COLO668 (cell line): Measurements from ENCODE around the gene ATP1A1.

Source experiments
- DNase-seq: peaks from one replicate; lab custom pipeline; 2025; ENCODE audit not compliant: unreplicated experiment; lab: John Stamatoyannopoulos, UW

Gene ATP1A1

DNA sequence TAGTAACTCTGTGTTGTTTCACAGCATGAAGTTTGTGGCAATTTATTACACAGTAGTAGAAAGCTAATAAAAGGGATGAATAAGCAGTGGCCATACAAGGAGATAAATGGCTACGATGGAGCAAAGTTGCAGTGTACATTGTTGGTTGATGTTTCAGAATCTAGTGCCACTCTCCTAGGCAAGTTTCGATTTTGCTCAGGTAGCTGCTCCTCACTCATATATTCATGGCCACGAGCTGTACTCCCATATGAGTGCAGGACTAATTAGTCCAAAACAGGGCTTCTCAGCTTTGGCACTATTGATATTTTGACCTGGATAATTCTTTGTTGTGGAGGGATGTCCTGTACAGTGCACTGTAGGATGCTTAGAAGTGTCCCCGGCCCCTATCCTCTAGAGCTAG, 30.0 kb upstream of the ATP1A1 start:
- DNase-seq, result no peak

DNA sequence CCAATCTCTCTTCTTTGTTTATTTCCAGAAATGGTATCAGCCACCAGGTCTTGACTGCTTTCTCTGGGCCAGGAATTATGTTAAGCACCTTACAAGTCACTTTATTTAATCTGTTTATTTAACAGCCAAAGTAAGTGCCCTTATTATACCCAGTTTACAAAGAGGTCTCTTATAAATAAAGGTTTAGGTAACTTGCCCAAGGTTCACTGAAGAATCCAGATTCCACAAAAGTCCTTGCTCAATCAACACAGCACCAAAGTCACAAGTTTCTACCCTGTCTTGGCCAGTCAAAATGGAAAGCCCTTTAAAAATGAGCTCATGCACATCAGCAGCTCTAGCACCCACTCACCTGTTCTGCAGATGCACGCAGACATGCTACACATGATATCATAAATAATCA, 28.0 kb upstream of the ATP1A1 start:
- DNase-seq, result no peak

DNA sequence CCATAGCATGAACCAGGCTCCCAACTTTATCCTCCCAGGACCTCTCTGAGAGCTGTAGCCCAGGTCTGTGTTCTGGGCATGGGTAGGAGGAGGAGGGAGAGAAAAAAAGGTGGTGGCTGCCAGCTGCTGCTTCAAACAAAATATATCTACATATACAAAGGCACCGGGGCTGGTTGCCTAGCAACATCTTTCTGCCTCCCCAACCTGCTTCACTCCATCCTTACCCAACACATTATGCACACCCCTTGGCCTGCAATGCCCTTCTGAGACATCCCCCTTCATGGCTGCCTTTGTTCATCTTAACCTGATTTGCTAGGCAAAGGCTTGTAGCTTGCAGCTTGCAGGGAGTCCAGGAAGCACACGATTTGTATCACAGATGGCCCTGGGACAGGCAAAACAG, 27.2 kb upstream of the ATP1A1 start:
- DNase-seq, result peak; percentile 75

DNA sequence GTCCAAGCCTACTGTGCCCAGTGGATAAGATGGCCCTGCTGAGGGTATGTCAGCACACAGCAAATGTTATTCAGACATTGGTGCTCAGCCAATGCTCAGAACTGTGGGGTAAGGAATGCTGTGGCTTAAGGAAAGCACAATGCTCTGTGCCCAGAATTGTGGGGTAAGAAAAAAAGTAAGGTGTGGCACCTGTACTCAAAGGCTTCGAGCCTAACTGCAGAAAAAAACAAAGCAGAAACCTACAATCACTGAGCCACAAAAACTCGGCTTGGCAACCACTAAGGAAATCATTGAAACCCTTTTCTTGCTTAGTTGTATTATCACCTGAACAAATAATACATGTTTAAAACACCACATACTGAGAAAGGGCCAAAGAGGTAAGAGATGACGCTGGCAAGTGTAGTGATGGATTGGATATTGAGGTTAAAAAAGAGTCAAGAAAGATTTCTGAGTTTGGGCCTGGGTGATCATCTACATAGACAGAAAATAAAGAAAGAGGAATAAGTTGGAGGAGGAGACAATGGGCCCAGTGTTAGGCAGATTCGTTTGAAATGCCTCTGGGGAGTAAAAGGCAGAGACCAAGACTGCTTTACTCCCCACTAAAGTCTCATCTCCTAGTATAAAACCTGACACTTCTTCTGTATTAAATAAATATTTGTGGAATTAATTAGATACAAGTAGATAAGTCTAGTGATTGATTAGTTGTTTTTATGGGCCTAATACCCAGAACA, 25.9 kb upstream of the ATP1A1 start:
- DNase-seq, result no peak

DNA sequence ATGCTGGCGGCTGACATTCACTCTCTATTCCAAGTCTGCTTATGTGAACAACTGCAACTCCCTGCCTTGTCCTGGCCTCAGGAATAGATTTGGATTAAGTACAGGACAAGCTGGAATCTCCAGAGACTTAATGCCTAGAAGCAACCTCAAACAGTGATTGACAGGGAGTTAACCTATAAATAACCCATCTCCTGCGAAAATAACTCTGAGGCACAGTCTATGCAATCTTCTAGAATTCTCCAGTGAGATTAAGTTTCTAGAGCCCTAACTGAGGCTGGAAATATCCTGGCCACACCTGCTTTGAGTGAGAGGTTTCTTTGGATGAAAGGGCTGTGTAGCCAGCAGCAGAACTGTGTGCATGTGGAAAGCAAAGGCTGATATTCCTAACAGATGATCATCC, 25.3 kb upstream of the ATP1A1 start:
- no peak for DNase-seq

DNA sequence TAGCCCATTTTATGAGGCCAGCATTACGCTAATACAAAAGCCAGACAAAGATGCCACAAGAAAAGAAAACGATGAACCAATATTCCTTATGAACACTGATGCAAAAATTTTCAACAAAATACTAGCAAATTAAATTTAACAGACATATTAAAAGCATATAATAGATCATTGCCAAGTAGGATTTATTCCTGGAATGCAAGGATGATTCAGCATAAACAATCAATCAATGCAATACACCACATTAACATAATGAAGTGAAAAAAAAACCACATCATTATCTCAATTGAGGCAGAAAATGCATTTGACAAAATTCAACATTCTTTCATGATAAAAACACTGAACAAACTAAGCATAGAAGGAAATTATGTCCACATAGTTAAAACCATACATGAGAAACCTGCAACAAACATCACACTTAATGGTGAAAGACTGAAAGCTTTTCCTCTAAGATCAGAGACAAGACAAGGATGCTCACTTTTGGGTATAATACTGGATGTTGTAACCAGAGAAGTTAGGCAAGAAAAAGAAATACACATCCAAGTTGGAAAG, 22.9 kb upstream of the ATP1A1 start:
- DNase-seq, result no peak

DNA sequence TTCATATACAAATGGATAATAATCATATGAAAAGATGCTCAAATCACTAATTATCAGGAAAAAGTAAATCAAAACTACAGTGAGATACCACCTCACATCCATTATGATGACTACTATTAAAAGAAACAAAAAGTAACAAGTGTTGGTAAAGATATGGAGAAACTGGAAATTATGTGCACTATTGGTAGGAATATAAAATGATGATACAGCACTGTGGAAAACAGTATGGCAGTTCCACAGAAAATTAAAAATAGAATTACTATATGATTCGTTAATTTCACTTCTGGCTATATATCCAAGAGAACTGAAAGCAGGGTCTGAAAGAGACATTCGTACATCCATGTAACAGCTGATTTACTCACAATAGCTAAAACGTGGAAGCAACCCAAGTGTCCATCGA, 21.1 kb upstream of the ATP1A1 start:
- no peak for DNase-seq

DNA sequence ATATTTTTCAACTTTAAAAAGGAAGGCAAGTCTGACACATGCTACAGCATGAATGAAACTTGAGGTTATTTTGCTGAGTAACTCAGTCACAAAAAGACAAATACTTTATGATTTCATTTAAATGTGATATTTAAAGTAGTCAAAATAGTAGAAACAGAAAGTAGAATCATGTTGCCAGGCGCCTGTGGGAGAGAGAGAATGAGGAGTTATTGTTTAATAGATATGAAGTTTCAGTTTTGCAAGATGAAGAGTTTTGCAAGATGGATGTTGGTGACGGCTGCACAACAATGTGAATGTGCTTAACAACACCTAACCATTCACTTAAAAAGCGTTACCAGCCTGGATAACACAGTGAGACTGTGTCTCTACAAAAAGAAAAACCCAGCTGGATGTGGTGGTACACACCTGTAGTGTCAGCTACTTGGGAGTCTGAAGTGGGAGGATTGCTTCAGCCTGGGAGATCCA, 20.7 kb upstream of the ATP1A1 start:
- DNase-seq, result no peak

DNA sequence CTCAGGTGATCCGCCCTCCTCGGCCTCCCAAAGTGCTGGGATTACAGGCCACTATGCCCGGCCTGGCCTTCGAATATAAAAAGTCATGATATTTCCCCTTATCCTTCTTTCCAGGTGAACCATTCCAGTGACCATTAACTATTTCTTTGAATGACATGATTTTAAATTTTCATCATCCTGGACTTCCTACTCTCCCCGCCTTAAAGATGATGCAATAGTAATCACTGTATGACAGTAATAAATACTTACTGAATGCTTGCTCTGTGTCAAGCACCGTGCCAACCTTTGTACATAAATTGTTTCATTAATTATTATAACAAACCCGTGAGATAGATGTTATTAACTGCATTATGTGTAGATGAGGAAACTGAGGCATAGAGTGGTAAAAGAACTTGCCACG, 19.9 kb upstream of the ATP1A1 start:
- DNase-seq, result no peak

DNA sequence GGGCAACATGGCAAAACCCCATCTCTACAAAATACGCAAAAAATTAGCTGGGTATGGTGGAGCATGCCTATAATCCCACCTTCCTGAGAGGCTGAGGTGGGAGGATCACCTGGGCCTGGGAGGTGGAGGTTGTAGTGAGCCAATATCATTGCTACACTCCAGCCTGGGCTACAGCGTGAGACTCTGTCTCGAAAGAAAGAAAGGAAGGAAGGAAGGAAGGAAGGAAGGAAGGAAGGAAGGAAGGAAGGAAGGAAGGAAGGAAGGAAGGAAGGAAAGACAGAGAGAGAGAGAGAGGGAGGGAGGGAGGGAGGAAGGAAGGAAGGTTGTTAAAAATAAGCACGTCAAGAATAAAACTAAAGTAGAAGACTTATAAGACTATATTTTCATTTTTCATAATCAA, 17.0 kb upstream of the ATP1A1 start:
- no peak for DNase-seq

DNA sequence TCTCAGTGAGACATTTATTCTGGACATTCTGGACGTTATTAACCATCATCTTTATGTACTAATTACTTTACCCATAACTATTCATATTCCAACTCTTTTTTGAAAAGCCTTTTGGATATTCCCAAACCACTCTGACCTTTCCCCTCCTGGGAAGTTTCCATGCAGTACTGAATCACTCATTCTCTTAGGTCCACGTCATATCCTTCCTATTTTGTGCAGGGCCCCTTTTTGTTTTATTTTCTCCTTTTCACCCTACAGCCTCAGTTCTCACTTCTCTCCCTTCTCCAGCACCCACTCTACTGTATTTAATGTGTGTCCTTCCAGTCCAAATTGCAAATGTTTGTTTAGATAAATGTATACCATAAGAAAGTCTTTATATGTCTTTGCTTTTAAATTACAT, 16.4 kb upstream of the ATP1A1 start:
- no peak for DNase-seq

DNA sequence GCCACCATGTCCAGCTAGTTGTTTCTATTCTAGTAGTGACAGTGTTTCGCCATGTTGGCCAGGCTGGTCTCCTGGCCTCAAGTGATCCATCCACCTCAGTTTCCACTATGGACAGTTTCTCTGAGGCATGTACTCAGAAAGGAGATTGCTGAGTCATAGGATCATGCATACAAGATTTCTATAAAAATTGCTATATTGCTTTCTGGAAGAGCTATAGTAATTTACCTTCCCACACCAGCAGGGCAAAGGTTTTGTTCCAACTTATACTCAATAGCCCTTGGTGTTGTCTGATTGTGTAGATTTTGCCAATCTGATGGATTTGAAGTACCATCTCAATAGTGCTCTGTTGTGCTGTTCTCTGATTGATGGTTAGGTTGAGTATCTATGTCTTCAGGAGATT, 15.6 kb upstream of the ATP1A1 start:
- DNase-seq, result no peak

DNA sequence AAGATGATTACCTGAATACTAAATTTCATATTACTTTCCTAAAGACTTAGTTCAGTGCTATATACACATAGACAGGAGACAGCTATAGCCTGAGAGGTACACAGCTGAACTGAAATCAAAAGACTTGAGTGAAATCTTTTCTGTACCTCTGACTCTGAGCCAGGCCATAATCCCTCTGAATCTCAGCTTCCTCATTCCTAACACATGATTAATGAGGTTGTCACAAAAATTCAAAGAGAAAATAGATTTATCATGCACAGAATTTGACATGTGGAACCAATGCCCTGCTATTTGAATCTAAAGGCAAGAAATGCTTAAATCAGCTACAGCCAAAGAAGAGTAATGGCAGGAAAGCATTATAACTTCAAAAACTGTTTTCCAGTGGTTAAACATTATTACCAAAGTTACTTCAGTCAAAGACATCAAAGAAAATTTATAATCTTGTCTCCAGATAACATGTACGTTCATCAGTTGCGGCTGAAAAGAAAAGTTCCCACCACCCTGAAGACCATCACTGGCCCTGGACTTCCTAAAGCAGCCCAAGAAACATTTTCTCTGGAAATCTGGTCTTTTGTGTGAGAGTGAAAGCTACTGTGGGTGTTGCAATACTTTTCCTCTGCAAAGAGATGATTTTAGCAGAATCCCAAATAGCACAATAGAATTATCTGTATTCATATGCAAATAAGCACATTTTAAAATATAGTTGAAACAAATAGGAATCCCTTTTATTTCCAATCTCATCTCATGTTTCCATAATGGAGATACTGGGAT, 13.8 kb upstream of the ATP1A1 start:
- DNase-seq, result no peak

DNA sequence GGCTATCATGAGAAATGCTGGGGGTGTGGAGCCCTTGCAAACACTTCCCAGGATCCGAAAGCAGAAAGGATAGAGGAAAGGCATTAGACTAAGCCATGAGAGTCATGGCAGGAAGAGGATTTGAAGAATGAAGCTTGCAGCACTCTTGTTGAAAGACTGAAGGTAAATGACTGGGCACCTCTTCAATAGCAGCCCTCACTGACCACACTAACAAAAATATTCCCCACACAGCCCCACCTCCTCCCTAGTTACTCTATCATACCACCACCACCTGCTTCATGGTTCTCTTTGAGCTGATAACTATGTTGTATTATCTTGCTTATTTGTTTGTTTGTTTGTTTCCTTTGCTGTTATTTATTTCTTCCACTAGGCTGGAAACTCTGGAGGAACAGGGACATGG, 13.2 kb upstream of the ATP1A1 start:
- DNase-seq, result no peak

DNA sequence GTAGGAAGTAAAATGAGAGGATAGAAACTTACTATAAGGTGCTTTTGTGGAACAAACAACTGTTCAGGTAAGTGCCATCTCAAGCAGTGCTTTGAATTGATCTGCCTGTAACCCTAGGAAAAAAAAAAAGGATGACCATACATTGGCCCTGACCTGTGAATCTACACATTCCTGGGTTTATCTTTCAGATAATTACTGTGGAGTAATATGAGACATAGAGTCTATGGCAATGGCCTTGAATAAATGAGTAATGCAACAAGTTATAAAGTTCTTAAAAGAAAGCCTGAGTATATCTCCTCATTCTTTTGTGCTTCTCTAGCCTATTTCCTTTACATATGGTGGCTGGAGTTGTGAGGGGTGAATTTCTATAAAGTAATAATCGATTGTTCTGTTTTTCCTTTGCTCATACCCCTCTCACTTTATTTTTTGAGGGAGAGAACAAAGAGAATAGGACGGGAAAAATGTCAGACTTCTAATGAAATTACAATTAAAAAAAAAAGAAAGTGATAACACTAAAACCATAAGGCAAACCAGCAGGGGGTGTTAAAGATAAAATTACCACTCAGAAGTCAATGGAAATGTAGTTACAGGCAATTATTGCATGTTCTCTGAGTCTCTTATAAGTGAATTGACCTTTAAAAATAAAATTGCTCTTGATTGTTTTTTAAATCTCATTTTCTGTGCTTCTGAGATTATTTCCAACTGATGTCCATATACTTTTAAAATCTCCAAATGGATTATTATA, 12.4 kb upstream of the ATP1A1 start:
- no peak for DNase-seq

DNA sequence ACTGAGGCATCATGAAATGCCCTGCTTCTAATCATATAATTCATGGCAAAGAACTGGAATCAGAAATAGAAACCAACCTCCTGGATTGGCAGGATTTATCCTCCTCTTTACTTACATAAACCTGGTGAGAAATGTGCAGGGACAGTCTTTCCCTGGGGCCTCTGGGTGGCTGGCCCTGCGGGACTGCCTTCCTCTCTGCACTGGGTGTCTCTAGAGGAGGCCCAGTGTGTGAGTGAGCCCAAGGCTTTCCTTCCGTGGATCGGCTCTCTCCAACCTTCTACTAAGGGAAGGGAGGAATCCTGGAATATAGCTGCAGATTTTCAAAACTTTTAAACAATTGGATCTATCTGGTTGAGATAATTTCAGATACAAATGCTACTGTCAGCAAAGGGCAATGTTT, 11.4 kb upstream of the ATP1A1 start:
- DNase-seq, result no peak

DNA sequence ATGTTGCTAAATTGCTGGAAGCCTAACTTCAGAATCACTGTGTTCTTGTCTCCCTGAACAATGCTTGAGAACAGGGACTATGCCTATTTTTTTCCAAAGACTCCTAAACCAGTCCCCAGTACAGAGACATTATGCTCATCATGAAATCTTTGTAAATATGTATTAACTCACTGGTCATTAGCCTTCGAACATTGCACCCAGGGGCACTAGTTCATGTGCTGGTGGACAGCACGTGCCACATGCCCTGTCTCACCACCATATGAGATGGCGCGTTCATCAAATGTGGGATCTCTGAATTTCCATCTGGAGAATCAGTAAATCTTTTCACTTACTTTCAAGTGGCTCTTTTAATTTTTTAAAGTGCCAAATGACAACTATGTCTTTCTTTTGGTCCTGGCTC, 11.0 kb upstream of the ATP1A1 start:
- no peak for DNase-seq

DNA sequence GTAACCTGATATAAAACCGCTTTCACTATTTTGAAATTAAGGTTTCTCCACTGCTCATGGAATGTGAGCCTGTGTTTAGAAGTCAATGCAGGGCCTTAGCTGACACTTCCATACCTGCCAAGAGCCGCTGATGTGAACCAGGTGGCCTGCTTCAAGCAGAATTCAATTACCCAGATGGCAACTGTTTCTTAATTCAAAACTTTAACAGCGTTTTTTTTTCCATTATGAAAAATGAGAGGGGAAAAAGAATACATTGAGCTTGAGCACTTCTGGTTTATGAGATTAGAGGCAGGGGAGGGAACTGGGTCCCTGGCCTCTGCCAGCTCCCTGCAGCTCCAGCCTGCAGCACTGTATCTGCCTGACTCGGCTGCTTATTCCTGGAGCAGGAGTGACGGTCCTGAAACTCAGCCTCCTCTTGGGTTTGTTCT, 7.7 kb upstream of the ATP1A1 start:
- no peak for DNase-seq

DNA sequence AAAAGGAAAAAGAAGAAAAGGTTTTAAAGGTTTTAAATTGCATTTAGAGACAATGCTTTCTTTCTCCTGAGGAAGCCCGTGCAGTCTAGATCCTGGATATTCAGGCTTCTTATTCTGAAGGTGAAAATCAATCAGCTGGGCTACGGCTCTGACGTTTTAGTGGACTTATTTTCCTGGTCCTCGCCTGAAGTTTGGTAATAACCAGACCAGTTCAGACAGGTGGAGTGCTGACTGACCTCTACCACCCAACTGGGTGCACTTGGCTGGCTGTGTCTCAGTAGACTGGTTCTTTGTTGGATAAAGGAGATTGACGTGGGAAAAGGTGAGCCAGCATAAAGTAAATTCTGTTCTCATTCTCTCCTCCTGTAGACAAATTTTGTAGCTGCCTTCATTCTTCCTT, 7.2 kb upstream of the ATP1A1 start:
- DNase-seq, result no peak

DNA sequence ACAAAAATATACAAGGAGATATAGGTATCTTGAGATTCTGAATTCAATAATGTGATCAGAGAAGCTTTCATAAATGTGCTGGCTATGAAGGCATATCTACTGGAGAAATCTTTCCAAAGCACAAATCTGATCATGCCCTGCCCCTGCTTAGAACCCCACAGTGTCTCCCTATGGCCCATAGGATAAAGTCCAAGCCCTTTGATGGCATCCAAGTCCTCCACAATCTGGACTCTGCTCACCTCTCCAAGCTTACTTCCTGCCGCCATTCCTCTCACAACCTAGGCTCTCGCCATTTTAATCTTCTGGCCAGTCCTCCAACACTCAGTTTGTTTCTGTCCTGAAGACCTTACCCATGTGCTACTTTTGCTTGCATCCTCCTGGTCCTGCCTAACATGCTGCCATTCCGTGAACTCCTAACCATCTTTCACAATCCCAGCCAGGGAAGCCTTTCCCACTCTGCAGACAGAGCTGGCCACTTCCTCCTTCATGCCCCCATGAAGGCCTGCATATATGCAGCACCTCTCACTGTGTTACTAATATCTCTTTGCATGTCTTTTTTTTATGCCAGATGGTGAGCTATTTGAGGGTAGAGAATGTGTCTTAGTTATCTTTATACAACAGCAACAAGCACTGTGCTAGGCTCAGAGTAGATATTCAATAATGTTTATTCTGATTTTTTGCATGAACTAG, 5.6 kb upstream of the ATP1A1 start:
- no peak for DNase-seq

DNA sequence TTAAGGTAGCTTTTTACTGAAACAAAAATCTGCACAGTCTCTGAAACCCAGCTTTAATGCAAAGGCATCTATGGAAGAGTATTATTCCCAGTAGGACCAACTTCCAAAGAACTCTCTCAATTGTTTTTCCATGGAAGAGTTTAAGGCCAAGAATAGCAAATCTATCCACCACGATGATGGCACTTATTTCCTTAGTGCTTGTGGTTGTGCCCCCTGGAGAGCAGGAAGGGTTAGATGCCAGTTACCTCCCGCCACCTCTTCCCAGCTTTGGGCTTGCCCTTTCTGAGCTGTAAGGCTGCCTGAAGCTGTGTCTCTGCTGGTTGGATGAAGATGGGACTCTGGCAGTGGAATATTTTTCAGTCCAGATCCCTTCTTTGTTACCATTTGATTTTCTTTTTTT, 4.8 kb upstream of the ATP1A1 start:
- no peak for DNase-seq
